Mammary epithelial cell (primary cell): Measurements from ENCODE around the gene GFI1.

Experiments used
- EZH2 ChIP-seq: IDR thresholded peaks from 2 replicates; pipeline ENCODE4 v1.6.1; 2012; ENCODE audit warnings: low read length, inconsistent platforms, borderline replicate concordance
- TF ChIP-seq, protein P1 (sequence below), 2 donors: IDR thresholded peaks in 1 of 2; conservative IDR thresholded peaks in 1 of 2; 2 replicates each; pipeline ENCODE4 v1.5.1; 2011 to 2012; ENCODE audit warnings: inconsistent platforms in 2 of 2, low read length in 2 of 2, mild to moderate bottlenecking in 2 of 2, control low read depth in 1 of 2, low read depth in 1 of 2; ENCODE audit not compliant: insufficient read depth in 1 of 2; ENCODE audit errors: extremely low read depth in 1 of 2

DNA sequence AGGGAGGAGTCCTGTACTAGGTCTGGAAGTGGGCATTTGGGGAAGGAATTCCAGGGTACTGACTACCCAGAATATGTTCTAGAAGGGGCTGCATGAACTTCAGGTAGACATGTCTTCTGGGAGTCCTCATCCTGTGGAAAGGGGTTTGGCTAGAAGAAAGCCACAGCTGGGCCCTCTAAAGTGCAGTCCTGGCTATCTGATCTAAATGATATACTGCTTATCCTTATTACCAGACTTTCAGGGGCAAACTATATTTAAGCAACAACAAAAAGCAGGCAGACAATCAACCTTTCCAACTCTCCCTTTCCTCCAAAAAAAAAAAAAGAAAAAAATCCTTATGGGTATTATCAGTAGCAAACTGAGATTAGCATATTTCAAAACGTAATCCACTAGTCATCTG, 29.8 kb upstream of the GFI1 start:
- TF ChIP-seq, protein P1, sequence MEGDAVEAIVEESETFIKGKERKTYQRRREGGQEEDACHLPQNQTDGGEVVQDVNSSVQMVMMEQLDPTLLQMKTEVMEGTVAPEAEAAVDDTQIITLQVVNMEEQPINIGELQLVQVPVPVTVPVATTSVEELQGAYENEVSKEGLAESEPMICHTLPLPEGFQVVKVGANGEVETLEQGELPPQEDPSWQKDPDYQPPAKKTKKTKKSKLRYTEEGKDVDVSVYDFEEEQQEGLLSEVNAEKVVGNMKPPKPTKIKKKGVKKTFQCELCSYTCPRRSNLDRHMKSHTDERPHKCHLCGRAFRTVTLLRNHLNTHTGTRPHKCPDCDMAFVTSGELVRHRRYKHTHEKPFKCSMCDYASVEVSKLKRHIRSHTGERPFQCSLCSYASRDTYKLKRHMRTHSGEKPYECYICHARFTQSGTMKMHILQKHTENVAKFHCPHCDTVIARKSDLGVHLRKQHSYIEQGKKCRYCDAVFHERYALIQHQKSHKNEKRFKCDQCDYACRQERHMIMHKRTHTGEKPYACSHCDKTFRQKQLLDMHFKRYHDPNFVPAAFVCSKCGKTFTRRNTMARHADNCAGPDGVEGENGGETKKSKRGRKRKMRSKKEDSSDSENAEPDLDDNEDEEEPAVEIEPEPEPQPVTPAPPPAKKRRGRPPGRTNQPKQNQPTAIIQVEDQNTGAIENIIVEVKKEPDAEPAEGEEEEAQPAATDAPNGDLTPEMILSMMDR (conservative IDR thresholded peaks at IDR 0.05 in 1 of 2, IDR thresholded peaks at IDR 0.05 in 1 of 2; ENCODE audit: extremely low read depth in 1 of 2, insufficient read depth in 1 of 2, low read depth in 1 of 2, low read length in 2 of 2) = no peak
- TF ChIP-seq EZH2 = no peak
